Calu3 (cell line): ENCODE data around the gene TBC1D2. TPM values are rescaled to one million over a fixed set of nuclear protein-coding genes. Genes with fewer than 3 reads are reported as not detected.

Experiments used
- BruUV-seq: library from RNA; stranded (reverse); fragments of 400-500 nt; replicated peaks from 2 replicates; lab custom pipeline; 2021; lab: Mats Ljungman, UMichigan
- CTCF ChIA-PET: fragments of 300-600 bp; sonication (Branson Sonifier 250); formaldehyde crosslinking; loops from one replicate; lab custom pipeline; 2022; ENCODE audit warnings: antibody characterized with exemption; lab: Charles Lee
- DNase-seq: peaks from one replicate; pipeline ENCODE4 v3.0.0; 2022
- H3K27ac Mint-ChIP-seq: one replicate; pipeline ENCODE4 v1.8.0; 2022; ENCODE audit warnings: mixed read lengths; ENCODE audit not compliant: unreplicated experiment
- H3K27me3 Mint-ChIP-seq: one replicate; pipeline ENCODE4 v1.8.0; 2022; ENCODE audit warnings: mixed read lengths; ENCODE audit not compliant: unreplicated experiment
- H3K36me3 Mint-ChIP-seq: one replicate; pipeline ENCODE4 v1.8.0; 2022; ENCODE audit warnings: mild to moderate bottlenecking, moderate library complexity, mixed read lengths; ENCODE audit not compliant: insufficient read depth, unreplicated experiment
- H3K4me1 Mint-ChIP-seq: one replicate; pipeline ENCODE4 v1.8.0; 2022; ENCODE audit warnings: mild to moderate bottlenecking, low read depth, mixed read lengths; ENCODE audit not compliant: unreplicated experiment
- H3K4me3 Mint-ChIP-seq: one replicate; pipeline ENCODE4 v1.8.0; 2022; ENCODE audit warnings: mild to moderate bottlenecking, low read depth, moderate library complexity, mixed read lengths; ENCODE audit not compliant: unreplicated experiment
- H3K9me3 Mint-ChIP-seq: one replicate; pipeline ENCODE4 v1.8.0; 2022; ENCODE audit warnings: low read depth, mixed read lengths; ENCODE audit not compliant: unreplicated experiment
- CTCF ChIP-seq: fragments of 200-600 bp; IDR thresholded peaks from one replicate; pipeline ENCODE4 v1.8.0; 2022; ENCODE audit warnings: antibody characterized with exemption; ENCODE audit not compliant: unreplicated experiment
- intact Hi-C: fragments of 100-400 bp; cut with micrococcal nuclease; formaldehyde crosslinking; loops from one replicate; pipeline ENCODE4 v1.10.0; 2022; ENCODE audit not compliant: unreplicated experiment
- total RNA-seq: library from RNA; stranded (reverse); gene quantifications from 2 replicates; pipeline ENCODE4 v1.2.3, GENCODE V29; 2022

TBC1D2 gene
- total RNA-seq, 1 experiment from 2014 or later, result 8.3 TPM

GRCh38 chr9:98187926-98188325 is 67.5 kb downstream of the TBC1D2 start:
- H3K36me3 Mint-ChIP-seq, result peaks cover 33% of the 10 kb centered on the region
- no peaks in the 10 kb centered on the region for H3K27me3 Mint-ChIP-seq
- BruUV-seq, result no TSS peak
- DNase-seq, result no peak
- H3K9me3 Mint-ChIP-seq, result no peaks in the 10 kb centered on the region
- TF ChIP-seq CTCF, result no peak
- no peak overlapping the region for H3K27ac Mint-ChIP-seq
- CTCF ChIA-PET, result interaction anchor here (1.2 kb wide), 1 partner anchor 69 kb away, joined by 3 read pairs; the partner anchor contains the start of gene TRIM14
- H3K4me3 Mint-ChIP-seq, result no peak overlapping the region
- intact Hi-C loops, result no loop called here
- H3K4me1 Mint-ChIP-seq, result peaks cover 10% of the 10 kb centered on the region

GRCh38 chr9:98186236-98186635 is 69.2 kb downstream of the TBC1D2 start:
- TF ChIP-seq CTCF, result no peak

GRCh38 chr9:98185611-98186171 is 69.8 kb downstream of the TBC1D2 start:
- CTCF ChIA-PET, result interaction anchor here (0.6 to 1.3 kb wide), 2 partner anchors 8 to 50 kb away, joined by 3 read pairs; no protein-coding TSS in a partner anchor

More at GRCh38 chr9:98186236-98186635, 69.2 kb downstream of the TBC1D2 start:
- no peak for DNase-seq
- H3K27ac Mint-ChIP-seq, result no peak overlapping the region
- intact Hi-C loops, result no loop called here
- no TSS peak for BruUV-seq
- no peaks in the 10 kb centered on the region for H3K27me3 Mint-ChIP-seq
- peaks cover 10% of the 10 kb centered on the region for H3K4me1 Mint-ChIP-seq
- H3K4me3 Mint-ChIP-seq, result no peak overlapping the region
- H3K9me3 Mint-ChIP-seq, result no peaks in the 10 kb centered on the region
- peaks cover 26% of the 10 kb centered on the region for H3K36me3 Mint-ChIP-seq
- CTCF ChIA-PET, result interaction anchor here (0.6 kb wide), 1 partner anchor 49 kb away, joined by 3 read pairs; no protein-coding TSS in a partner anchor

GRCh38 chr9:98185021-98185567 is 70.4 kb downstream of the TBC1D2 start:
- intact Hi-C loops, result no loop called here
- Mint-ChIP-seq H3K36me3 (peaks cover 19% of the 10 kb centered on the region), H3K27ac (no peak overlapping the region), H3K4me3 (no peak overlapping the region), H3K9me3 (no peaks in the 10 kb centered on the region), H3K4me1 (peaks cover 10% of the 10 kb centered on the region), H3K27me3 (no peaks in the 10 kb centered on the region)
- BruUV-seq, result no TSS peak
- no peak for DNase-seq
- no peak for TF ChIP-seq CTCF
- CTCF ChIA-PET, result interaction anchor here (1.3 kb wide), 1 partner anchor 9 kb away, joined by 3 read pairs; no protein-coding TSS in a partner anchor

More at GRCh38 chr9:98185611-98186171, 69.8 kb downstream of the TBC1D2 start:
- no peak overlapping the region for H3K27ac Mint-ChIP-seq
- no TSS peak for BruUV-seq
- no peak for DNase-seq
- intact Hi-C loops, result no loop called here
- no peaks in the 10 kb centered on the region for H3K9me3 Mint-ChIP-seq
- peaks cover 23% of the 10 kb centered on the region for H3K36me3 Mint-ChIP-seq
- TF ChIP-seq CTCF, result no peak
- peaks cover 10% of the 10 kb centered on the region for H3K4me1 Mint-ChIP-seq
- H3K27me3 Mint-ChIP-seq, result no peaks in the 10 kb centered on the region
- H3K4me3 Mint-ChIP-seq, result no peak overlapping the region
